NCI-H345 treated with DMSO at 0.1 percent for 48 hours (cell line): ENCODE data around the gene DAW1.

Source experiments
- DNase-seq: peaks from one replicate; lab custom pipeline; 2025; ENCODE audit not compliant: unreplicated experiment; lab: John Stamatoyannopoulos, UW

The DAW1 gene

DNA sequence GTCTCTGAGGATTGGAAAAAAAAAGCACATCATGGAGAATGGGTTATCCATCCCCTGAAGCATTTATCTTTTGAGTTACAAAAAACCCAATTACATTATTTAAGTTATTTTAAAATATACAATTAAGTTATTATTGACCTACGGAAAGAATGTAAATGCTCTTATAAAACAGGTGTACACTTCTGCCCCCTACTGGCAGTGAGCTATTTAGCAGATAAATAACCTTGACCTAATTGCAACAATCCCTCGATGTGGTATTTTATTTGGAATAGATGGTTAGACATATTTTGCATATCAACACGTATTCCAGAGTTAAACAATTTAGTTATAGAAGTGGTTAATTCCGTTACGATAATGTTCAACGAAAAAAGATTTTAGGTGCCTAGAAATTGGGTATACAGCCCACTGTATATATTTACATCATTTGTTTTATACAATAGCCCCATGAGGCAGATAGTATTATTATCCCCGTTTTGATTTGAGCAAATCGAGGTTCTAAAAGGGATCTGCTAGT is 9.1 kb upstream of the DAW1 start:
- DNase-seq: peak; percentile 50

DNA sequence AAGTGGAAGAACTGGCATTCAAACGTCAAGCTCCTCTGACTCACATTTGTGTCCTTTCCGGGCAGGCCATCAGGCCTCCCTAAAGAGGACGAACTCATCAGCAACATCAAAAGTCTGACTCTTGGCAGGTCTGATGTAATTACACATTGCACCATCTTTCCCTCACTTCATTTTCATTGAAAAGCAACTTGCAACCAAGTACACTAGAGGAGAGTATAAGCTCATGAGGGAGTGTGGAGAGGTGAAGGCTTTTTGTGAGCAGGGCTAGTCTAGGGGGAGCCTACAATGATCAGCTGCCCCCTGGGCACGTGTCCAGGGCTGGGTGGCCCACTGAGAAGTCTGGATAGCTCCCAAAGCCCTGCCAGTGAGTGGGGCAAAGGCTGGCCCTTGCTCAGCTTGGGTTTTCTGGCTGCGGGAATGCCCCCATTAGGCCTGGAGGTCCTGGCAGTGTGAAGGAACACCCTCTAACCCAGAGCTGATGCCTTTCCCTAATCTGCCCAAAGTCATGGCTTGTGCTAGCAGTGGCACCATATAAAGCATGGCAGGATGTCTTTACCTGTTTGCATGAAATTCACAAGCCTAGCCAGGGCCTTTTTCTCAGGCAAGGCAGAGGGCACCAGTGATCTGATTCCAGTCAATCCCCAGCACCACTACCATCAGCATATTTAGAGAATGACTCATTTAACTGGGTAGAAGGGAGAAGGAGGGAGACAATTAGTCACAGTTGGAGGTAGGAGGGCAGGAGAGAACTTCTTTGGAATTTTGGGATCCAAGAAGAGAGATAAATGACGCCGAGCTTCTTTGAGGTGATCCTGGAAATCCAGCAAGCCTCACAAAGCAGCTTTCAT is 8.5 kb upstream of the DAW1 start:
- DNase-seq: no peak

DNA sequence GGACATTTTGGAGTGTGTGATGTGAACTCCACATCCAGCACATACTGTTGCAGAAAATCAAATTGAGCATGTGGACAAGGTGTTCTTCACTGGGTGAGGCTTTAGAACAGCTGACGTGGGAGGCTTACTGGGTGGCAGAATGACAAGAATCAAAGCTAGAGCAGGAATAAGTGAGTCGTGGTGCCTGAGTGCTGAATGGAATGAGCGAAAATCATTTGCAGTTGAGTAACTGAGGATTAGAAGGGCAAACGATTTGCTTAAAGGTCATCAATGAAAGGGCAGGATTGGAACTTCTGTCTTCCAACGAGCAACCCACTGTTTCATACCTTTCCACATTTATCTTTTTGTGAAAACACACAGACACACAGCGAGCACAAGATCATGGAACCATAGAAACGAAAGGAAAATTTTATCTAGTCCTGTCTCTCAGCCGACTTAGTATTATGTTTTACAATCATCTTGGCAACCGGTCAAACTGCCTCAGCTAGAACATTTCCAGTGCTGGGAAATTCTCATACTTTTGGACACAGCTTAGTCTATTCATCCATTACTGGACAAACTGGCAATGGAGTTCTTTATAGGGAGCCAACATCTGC is 7.2 kb upstream of the DAW1 start:
- no peak for DNase-seq

DNA sequence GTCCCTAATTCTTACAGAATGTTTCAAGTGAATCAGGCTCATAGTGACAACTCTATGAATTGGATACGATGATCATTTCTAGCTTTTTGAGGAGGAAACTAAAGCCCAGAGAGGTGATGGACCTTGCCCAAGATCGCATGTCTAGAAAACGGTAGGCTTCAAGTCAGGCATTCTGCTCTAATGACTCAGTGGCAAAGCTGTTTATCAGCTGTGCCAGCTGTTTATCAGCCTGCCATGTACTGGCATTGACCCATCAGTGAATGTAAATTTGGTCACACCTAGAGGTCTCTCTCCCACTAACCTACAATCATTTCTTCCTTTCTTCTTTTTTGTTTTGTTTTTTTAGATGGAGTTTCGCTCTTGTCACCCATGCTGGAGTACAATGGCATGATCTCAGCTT is 6.1 kb upstream of the DAW1 start:
- DNase-seq: no peak

DNA sequence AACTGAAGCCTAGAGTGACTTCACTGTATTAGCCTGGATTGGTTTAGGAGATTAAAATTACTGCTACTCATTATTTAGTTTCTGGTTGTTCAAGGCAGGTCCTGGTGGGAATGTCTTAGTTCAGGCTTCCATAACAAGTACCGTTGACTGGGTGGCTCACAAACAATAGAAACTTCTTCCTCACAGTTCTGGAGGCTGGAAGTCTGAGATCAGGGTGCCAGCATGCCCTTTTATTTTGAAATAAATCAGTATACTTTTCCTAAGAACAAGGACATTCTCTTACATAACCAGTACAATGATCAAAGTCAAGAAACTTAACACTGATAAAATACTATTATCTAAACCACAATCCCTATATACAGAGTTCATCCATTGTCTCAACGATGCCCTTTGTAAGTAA is 4.0 kb upstream of the DAW1 start:
- DNase-seq: no peak

DNA sequence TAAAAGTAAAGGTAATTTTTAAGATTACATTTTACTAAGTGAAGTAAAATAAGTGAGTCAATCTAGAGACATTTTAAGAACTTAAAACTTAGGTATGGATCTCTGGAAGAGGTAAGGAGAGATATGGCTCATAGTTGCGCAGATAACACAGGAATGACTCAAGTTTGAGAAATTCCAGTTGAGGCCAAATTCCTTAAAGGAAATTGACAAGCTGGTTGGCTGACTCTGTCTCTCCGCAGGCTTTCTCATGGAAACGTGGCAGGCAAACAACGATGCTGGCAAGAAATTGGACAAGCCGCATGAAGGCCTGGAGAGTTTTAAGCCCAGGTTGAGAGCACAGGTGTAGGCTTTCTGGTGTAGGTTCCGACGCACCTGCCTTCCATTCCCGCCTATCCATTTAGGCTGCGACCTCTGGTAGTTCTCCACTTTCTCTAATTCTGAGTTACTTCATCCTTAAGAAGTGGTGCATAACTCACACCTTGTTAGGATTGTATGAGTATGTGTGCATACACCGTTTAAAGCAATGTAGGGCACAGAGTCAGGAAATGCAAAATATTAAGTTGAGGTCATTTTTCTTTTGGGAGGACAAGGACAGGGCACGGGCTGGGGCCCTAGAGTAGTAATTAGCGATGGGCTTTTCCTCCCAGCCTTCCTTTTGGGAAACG is 589 bp upstream of the DAW1 start:
- no peak for DNase-seq

DNA sequence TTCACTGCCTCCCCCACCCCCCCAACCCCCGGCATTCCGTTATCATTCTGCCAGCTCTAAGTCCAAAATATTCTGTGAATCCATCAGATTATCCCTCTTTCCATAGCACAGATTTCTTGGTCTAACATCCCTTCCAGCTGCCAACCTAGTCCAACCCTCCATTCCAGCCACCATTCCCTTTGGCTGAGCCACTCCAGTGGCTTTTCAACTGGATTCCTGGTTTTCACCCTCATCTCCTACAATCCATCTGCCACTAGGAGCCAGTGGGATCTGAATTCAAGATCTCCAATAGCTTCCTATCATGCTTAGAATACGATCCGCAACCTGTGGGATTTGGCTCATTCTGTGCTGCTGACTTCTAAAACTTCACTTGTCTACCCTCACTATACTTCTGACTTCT is 1.2 kb downstream of the DAW1 start:
- no peak for DNase-seq

DNA sequence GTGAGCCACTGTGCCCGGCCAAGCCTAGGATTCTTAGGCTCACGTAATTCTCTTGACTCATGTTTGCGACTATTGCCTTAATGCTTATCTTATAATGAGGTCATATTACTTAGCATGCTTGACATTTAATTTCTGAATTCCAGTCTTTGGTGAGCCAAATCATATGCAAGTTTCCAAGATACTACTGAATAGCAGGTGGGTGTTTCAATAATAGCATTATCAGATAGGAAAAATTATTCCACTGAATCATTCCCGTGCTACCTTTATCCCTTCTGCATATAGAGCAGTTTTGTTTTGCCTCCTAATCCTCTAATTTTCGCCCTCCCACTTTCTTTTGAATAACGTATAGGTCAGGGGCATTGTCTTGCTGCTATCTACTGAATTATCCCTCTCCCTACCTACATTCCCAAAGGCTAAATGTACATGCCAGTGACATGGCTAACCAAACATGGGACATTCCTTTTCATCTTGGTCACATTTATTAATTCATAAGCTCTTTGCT is 4.9 kb downstream of the DAW1 start:
- DNase-seq: no peak

DNA sequence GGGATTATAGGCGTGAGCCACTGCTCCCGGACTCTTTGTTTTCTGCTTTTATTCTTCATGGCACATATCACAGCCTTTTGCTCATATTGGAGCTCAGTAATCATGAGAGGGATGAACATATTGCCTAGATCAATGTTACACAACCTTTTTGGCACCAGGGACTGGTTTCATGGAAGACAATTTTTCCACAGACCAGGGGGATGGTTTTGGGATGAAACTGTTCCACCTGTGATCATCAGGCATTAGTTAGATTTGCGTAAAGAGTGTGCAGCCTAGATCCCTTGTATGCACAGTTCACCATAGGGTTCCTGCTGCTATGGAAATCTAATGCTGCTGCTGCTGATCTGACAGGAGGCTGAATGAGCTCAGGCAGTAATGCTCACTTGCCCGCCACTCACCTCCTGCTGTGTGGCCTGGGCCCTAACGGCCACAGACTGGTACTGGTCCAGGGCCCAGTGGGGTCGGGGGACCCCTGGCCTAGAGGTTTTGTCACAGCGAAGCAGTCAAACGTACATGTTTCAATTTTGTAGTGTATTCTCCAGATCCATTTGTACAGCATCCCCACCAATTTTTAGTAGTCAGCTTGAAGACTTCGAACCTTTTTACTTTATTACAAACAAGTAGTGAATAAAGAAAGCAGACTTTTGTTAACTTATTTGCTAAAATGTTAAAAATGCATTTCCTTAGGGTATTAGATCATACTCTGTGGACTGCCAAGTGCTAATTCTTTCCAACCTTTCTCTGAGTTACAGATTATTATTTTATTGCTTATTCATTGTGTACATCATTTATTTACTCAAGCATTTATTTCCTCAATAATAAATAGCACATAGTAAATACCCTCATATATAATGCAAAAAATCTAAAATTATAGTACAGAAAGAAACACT is 6.2 kb downstream of the DAW1 start:
- DNase-seq: no peak

DNA sequence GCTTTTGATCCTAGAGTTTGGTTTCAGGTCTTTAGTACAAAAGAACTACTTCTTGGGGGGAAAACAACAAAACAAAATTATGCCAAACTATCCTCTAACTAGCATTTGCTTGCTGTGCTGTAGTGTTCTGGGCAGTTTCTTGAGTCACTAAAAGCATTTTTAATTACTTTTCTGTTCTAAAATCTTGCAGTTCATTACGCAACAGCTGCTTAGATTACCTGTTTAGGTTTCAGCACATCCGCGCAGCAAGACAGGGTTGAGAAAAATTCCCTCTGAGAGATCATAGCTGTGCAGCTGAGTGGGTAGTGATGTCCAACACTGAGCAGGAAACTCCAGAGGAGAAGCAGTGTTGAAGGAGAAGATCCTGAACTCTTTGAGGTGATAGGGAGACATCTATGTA is 9.0 kb downstream of the DAW1 start:
- DNase-seq: no peak

DNA sequence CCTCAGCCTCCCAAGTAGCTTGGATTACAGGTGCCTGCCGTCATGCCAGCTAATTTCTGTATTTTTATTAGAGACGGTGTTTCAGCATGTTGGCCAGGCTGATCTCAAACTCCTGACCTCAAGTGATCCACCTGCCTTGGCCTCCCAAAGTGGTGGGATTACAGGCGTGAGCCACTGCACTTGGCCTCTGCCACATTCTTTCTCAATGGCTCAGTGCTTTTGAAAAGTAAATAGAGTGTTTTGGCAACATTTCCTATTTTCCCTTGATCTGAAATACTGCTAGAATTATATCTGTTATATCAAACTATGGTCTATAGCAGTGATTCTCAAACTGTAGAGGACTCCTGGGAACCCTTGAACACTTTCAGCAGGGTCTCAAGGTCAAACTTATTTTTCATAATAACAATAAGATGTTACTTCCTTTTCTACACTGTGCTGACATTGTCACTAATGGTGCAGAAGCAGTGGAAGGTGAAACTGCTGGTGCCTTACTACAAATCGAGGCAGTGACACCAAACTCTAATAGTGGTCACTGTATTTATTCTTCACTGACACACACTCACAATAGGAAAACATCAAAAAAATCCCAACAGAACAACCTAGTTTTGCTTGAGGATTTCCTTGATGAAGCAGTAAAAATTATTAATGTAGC is 10.6 kb downstream of the DAW1 start:
- no peak for DNase-seq

DNA sequence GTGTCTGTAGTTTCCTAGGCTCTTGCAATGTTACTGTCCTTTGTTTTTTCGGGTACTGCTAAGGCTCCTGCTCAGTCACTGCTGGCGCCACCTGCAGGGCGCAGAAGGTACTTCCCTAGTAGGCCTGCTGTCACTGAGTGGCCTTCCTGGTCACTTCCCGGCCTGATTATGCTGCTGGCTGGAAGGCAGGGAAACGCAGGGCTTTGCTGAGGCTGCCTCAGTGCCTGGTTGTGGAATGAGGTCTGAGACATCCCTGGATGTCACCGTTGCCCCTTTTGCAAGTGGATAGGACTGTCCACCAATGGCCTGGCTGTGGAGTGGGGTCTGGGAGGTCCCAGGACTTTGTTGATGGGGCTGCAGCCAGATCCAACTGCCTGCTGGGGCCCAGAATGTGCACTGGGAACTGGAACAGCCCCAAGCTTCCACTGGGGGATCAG is 13.1 kb downstream of the DAW1 start:
- DNase-seq: no peak

DNA sequence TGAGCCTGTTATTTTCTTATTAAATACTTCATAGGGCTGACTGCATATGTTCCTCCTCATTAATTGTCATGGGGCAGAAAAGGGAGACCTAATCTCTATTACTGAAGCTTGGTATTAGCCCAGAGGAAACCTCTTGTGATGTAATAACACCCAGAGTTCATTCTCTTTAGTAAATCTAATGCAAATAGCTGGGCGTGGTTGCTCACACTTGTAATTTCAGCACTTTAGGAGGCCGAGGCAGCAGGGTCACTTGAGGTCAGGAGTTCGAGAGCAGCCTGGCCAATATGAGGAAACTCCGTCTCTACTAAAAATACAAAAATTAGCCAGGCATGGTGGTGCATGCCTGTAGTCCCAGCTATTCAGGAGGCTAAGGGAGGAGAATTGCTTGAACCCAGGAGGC is 14.7 kb downstream of the DAW1 start:
- DNase-seq: no peak

DNA sequence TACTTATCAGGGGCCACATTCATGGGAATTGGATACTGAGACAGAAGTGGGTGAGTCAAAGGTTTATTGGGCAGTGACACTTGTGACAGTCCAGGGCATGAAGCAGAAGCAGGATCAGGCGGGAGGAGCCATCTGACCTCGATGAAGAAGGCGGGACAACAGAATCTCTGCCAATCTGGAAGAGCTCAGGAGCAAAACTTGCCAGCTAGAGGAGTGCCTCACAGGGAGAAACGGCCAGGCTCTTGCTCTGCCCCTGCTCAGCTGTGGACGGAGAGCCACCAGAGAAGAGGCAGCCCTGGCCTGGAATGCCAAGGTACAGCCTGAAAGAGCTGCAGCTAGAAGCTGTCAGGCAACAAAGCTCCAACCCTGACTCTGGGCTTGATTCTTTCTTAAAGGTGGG is 16.9 kb downstream of the DAW1 start:
- DNase-seq: no peak

DNA sequence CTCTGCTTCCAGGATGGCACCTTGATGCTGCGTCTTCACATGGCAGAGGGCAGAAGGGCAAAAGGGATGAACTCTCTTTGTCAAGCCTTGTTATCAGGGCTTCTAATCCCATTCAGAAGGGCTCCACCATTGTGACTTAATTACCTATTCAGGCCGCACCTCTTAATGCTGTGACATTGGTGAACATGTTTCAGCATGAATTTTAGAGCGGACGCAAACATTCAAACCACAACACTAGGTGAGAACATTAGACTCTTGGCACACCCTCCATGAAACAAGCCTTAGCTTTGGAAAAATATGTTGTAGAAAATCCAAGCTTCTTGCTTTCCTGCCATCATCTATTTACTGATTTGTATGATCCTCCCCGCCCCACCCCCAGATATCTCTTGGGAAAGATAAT is 17.9 kb downstream of the DAW1 start:
- DNase-seq: peak; percentile 18

DNA sequence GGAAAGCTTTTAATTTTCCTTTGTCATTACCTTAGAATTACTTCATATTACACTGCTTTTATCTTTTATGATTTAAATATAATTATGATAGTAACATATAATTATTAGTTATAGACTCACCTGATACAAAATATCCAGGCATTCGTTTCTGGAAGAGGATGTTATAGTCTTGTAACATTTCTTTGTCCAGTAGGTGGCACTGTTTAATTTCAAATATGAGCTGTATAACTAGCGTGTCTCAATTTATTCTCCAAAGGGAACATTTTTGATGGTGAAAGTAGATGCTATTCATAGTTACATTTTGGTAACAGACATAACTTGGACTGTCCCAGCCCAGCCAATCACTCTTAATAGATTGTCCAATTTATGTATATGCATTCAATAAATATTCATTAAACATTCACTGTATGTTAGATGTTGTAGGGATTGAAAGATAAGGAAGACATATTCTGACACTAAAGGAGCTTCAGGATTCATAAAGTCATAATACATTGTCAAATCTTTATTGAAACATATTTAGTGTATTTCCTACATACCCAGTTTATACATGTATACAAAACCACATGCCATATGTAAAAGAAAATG is 19.2 kb downstream of the DAW1 start:
- DNase-seq: peak; percentile 71

DNA sequence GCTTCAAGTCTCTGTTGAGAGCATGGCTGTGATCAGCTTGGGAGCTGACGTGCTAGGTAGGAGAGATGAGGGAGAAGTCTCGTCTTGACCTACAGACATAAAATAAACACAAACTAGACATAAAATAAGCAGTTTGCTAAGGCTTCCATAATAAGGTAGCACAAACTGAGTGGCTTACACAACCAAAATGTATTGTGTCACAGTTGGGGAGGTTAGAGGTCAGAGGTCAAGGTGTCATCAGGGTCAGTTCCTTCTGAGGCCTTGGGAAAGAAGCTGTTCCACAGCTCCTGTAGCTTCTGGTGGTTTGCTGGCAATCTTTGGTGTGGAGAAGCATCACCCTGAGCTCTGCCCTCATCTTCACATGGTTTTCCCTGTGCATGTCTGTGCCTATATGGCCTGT is 20.2 kb downstream of the DAW1 start:
- DNase-seq: no peak

DNA sequence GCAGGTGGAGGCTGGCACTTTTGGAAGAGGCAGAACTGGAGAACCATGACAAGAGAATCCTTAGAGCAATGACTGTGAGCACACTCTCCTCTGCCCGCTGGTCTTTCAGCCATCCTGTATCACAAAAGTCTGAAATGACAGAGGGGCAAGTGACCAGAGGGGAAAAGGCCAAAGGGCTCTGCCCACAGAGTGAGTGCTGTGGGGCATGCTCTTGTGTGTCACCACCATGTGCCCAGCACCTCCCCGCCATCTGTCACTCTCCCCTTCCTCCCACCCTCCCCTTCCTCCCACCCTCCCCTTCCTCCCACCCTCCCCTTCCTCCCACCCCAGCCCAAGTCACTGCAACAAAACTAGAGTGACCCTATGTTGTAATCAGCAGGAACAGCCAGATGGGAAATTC is 31.9 kb downstream of the DAW1 start:
- no peak for DNase-seq

DNA sequence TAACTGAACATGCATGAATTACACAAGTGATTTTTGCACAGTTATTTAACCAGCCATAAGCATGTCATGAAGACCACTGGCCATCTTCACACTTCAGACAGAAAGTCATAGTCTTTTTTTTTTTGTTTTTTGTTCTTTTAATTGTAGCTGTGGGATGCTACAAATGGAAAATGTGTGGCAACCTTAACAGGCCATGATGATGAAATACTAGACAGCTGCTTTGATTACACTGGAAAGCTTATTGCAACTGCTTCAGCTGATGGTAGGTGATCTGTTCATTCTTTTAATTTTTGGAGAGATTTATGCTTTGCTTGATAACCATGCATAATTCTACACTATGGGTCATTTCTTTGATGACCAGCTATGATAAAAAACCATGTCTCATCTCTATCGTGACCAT is 35.6 kb downstream of the DAW1 start:
- no peak for DNase-seq
